HG03469 (cell line): ENCODE measurements around the gene RNF175.
A peak's percentile ranks its signal among the peaks of the same experiment; 100 is the strongest.

Source experiments
- ATAC-seq: cut with Tn5 transposase; IDR thresholded peaks from one replicate; pipeline ENCODE4 v1.9.1; 2021; ENCODE audit warnings: mild to moderate bottlenecking, moderate library complexity, moderate number of reproducible peaks; ENCODE audit not compliant: unreplicated experiment

RNF175 gene

GRCh38 chr4:153785910-153786721 lies 26.3 kb upstream of the RNF175 start:
- no peak for ATAC-seq

- ATAC-seq, result no peak
Observed at GRCh38 chr4:153784166-153784699, 24.4 kb upstream of the RNF175 start.

- ATAC-seq, result no peak
Observed at GRCh38 chr4:153782581-153782980, 22.8 kb upstream of the RNF175 start.

- ATAC-seq, result no peak
Observed at GRCh38 chr4:153781717-153782416, 22.0 kb upstream of the RNF175 start.

- no peak for ATAC-seq
Observed at GRCh38 chr4:153781280-153781679, 21.5 kb upstream of the RNF175 start.

GRCh38 chr4:153780876-153781275 lies 21.1 kb upstream of the RNF175 start:
- peak; percentile 81 for ATAC-seq

GRCh38 chr4:153780221-153780620 lies 20.4 kb upstream of the RNF175 start:
- ATAC-seq, result no peak

- ATAC-seq, result no peak
Observed at GRCh38 chr4:153778383-153778782, 18.6 kb upstream of the RNF175 start.

- no peak for ATAC-seq
Observed at GRCh38 chr4:153777421-153777820, 17.6 kb upstream of the RNF175 start.

GRCh38 chr4:153776601-153777000 lies 16.8 kb upstream of the RNF175 start:
- no peak for ATAC-seq

GRCh38 chr4:153773236-153773690 lies 13.4 kb upstream of the RNF175 start:
- ATAC-seq, result no peak

GRCh38 chr4:153771046-153771445 lies 11.2 kb upstream of the RNF175 start:
- no peak for ATAC-seq

GRCh38 chr4:153766758-153767157 lies 6.9 kb upstream of the RNF175 start:
- no peak for ATAC-seq

GRCh38 chr4:153765894-153766293 lies 6.1 kb upstream of the RNF175 start:
- no peak for ATAC-seq

- no peak for ATAC-seq
Observed at GRCh38 chr4:153764601-153765368, 5.0 kb upstream of the RNF175 start.

- ATAC-seq, result no peak
Observed at GRCh38 chr4:153763404-153763803, 3.6 kb upstream of the RNF175 start.

- ATAC-seq, result no peak
Observed at GRCh38 chr4:153758688-153759406, 977 bp downstream of the RNF175 start.

- no peak for ATAC-seq
Observed at GRCh38 chr4:153758136-153758535, 1.7 kb downstream of the RNF175 start.

GRCh38 chr4:153757407-153757806 lies 2.4 kb downstream of the RNF175 start:
- no peak for ATAC-seq

- no peak for ATAC-seq
Observed at GRCh38 chr4:153755186-153755585, 4.6 kb downstream of the RNF175 start.
